VCaP (cell line): ENCODE measurements around the gene MED15.
"Not testable (repeated sequence)": the region's sequence is repeated elsewhere in the genome, so short reads cannot be mapped to it uniquely, and the experiment has no call there.

ENCODE experiments used
- H3K27ac ChIP-seq: fragments of 450-650 bp; 2 replicates; pipeline ENCODE4 v1.5.1; 2017
- TF ChIP-seq, protein P1 (sequence below): fragments of 450-650 bp; conservative IDR thresholded peaks from 2 replicates; pipeline ENCODE4 v1.5.1; 2017; ENCODE audit warnings: mild to moderate bottlenecking, moderate library complexity

The MED15 gene

DNA sequence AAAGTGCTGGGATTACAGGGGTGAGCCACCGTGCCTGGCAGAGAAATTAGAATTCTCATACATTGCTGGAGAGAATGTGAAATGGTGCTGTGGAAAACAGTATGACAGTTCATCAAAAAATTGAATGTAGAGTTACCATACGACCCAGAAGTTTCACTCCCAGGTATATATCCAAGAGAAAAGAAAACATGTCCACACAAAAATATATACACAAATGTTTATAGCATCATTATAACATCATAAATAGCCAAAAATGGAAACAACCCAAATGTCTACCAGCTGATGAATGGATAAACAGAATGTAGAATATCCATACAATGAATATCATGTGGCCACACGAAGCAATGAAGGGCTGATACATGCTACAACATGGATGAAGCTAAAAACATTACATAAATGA lies 34.6 kb downstream of the MED15 start:
- TF ChIP-seq, protein P1, sequence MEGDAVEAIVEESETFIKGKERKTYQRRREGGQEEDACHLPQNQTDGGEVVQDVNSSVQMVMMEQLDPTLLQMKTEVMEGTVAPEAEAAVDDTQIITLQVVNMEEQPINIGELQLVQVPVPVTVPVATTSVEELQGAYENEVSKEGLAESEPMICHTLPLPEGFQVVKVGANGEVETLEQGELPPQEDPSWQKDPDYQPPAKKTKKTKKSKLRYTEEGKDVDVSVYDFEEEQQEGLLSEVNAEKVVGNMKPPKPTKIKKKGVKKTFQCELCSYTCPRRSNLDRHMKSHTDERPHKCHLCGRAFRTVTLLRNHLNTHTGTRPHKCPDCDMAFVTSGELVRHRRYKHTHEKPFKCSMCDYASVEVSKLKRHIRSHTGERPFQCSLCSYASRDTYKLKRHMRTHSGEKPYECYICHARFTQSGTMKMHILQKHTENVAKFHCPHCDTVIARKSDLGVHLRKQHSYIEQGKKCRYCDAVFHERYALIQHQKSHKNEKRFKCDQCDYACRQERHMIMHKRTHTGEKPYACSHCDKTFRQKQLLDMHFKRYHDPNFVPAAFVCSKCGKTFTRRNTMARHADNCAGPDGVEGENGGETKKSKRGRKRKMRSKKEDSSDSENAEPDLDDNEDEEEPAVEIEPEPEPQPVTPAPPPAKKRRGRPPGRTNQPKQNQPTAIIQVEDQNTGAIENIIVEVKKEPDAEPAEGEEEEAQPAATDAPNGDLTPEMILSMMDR = no peak
- no peak overlapping the region for H3K27ac ChIP-seq

DNA sequence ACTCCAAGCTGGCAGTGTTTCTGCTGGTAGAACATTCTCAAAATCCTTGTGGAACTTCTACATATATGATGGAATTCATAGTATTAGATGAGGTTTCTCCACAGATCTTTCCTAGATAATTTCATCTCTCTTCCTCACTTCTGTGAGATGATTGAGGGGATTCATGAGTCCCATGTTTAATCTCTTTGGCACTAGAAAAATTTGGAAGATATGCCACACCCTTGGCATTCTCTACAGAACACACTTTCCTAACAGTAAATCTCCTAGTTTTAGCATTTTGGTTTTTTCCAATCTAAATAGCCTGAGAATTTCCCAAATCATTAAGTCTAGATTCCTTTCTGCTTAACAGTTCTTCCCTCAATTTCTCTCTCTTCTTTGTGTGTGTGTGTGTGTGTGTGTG lies 35.3 kb downstream of the MED15 start:
- TF ChIP-seq, protein P1 = no peak
- H3K27ac ChIP-seq = no peak overlapping the region

DNA sequence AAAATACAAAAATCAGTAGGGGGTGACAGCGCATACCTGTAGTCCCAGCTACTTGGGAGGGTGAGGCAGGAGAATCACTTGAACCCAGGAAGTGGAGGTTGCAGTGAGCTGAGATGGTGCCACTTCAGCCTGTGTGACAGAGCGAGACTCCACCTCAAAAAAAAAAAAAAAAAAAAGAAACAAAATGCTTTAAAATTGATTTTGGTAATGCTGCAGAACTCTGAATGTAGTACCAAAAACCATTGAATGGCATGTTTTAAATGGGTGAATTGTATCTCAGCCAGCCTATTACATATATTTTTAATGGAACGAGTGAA lies 37.9 kb downstream of the MED15 start:
- not testable (repeated sequence) for H3K27ac ChIP-seq

DNA sequence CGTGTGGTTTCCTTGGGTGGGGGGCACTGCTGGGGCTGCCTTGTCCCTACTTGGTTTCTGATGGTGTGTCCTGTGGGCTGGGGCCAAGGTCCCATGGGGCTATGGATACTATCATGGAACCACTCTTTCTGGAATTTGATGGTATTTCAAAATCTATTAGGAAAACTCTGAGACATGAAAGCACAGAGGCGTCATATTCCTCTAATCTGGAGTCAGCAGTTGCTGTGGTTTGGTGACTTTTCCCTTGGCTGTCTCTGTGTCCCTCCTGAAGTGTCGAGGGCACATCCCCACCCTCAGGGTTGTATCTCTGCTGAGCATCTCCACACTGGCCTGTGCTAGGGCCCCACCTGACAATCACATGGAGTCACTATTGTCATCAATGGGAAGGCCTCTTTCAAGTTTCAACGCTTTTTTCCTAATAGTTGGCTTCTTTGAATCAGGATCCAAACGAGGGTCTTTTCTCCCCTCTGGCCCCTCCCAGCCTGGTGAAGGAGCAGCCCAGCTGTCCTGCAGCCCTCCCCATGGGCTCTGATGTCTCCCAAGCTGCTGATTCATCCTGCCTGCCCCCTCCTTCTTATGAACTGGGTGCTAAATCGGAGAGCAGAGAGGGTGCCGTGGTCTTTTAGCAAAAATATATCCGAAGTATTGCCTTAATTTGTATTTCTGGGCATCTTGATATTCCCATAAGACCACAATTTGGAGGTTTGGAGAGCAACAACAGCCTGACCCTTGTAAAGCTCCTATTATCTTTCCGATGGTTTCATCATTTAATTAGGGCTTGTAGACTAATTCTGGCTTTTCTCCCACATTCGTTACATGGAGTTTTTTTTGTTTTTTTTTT lies 38.5 kb downstream of the MED15 start:
- no peak overlapping the region for H3K27ac ChIP-seq
- TF ChIP-seq, protein P1 = no peak

DNA sequence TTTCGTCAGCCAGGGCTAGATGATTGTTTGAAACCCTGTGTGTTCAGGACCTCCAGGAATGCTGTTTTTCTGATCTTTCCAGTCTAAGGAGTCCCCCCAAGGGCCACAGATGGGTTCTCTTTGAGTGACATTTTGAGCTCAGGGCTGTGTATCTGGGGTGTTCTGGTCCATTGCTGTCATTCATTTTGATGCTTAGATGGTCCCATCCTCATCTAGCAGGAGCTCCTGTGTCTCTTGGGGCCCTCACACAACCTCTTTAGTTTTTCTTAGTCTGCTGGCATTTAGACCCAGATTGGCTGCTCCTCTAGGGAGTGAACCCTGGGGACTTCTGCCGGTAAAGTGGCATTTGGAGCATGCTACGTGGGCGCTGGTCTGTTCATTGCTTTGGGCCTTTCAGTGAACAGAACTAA lies 39.1 kb downstream of the MED15 start:
- no peak overlapping the region for H3K27ac ChIP-seq
- TF ChIP-seq, protein P1 = no peak

DNA sequence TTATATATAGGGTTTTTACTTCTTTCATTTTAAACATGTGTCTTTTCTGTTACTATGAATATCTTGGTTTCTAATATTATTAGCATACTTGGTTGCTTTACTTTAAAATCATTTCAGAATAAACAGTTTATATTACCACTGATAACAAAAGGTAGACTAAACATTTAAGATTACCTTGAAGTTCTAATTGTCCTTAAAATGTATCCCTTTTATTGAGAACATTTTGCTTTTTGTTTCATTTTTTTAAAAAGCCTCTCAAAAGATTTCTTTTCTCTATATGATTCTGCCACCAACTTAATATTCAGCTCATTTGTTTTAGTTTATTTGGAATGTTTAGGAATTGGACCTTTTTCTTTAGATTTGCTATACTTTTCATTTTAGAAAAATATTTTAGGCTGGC lies 39.6 kb downstream of the MED15 start:
- H3K27ac ChIP-seq = no peak overlapping the region
- TF ChIP-seq, protein P1 = no peak

DNA sequence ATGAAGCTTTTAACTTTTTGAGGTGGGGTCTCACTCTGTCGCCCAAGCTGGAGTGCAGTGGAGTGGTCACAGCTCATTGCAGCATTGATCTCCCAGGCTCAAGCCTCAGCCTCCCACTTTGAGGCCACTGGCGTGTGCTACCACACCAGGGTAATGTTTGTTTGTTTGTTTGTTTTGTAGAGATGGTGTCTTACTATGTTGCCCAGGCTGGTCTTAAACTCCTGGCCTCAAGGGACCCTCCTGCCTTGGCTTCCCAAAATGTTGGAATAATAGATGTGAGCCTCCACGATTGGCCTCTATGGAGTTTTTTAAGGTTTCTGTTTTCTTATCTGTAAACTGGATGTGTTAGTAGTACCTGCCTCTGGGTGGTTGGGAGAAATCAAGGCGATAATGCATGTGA lies 41.4 kb downstream of the MED15 start:
- TF ChIP-seq, protein P1 = no peak
- no peak overlapping the region for H3K27ac ChIP-seq

DNA sequence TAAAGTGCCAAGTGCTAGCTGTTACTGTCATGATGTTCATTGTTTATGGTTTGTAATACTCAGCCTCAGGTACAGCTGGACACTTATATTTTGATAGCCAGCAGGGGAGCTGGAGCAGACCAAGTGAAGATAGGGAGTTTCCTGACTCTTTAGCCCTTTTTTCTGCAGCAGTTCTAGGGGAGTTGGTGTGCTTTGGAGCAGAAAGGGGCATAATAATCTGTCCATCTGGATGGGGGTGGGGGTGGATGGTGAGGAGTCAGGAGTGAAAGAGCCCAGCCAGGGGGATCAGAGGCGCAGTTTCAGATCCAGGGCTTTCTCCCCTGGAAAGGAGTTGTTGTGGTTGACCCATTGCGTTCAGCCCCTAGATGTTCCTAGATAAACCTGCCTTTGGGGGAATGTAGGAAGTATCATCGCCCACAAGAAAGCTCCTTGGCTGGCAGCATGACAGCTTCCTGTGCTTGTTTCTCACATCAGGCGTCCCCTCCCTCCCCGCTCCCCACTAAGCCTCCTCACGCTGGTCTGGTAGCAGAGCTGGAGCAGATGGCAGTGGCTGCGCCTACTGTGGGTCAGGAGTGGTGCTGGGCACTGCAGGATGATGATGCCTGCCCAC lies 41.9 kb downstream of the MED15 start:
- no peak overlapping the region for H3K27ac ChIP-seq
- TF ChIP-seq, protein P1 = no peak
